Endodermal cell (in vitro differentiated cells): Measurements from ENCODE around the gene PROB1. TPM values are rescaled to one million over a fixed set of nuclear protein-coding genes. Genes with fewer than 3 reads are reported as not detected.
"Not testable (repeated sequence)": the region's sequence is repeated elsewhere in the genome, so short reads cannot be mapped to it uniquely, and the experiment has no call there.

Source experiments
- DNase-seq: peaks from one replicate; pipeline ENCODE4 v3.0.0-alpha.2; 2017
- H3K27ac ChIP-seq: 2 replicates; pipeline ENCODE4 v1.5.1; 2013; ENCODE audit warnings: mild to moderate bottlenecking, low read depth, low read length, moderate library complexity
- H3K27me3 ChIP-seq: 2 replicates; pipeline ENCODE4 v1.6.1; 2013; ENCODE audit warnings: mild to moderate bottlenecking, low read length, moderate library complexity; ENCODE audit not compliant: insufficient read depth, control insufficient read depth, poor library complexity, severe bottlenecking
- H3K36me3 ChIP-seq: 2 replicates; pipeline ENCODE4 v1.7.0; 2013; ENCODE audit warnings: mild to moderate bottlenecking, low read length, moderate library complexity; ENCODE audit not compliant: control insufficient read depth, insufficient read depth
- H3K4me1 ChIP-seq: one replicate; pipeline ENCODE4 v1.7.0; 2013; ENCODE audit warnings: low read length; ENCODE audit not compliant: control insufficient read depth, insufficient read depth
- H3K4me3 ChIP-seq: 2 replicates; pipeline ENCODE4 v1.5.1; 2013; ENCODE audit warnings: mild to moderate bottlenecking, low read length, moderate library complexity
- H3K9ac ChIP-seq: 2 replicates; pipeline ENCODE4 v1.6.1; 2013; ENCODE audit warnings: mild to moderate bottlenecking, low read length, moderate library complexity; ENCODE audit not compliant: poor library complexity, severe bottlenecking; ENCODE audit errors: extremely low read depth
- H3K9me3 ChIP-seq: 2 replicates; pipeline ENCODE4 v1.6.1; 2013; ENCODE audit warnings: mild to moderate bottlenecking, low read length, moderate library complexity; ENCODE audit not compliant: control insufficient read depth
- H3K27ac Mint-ChIP-seq: 2 replicates; pipeline ENCODE4 v1.8.0; 2020; ENCODE audit warnings: mixed read lengths
- H3K27me3 Mint-ChIP-seq: 2 replicates; pipeline ENCODE4 v1.8.0; 2021; ENCODE audit warnings: mild to moderate bottlenecking, mixed read lengths; ENCODE audit not compliant: insufficient read depth
- H3K36me3 Mint-ChIP-seq: 2 replicates; pipeline ENCODE4 v1.8.0; 2020; ENCODE audit warnings: low read depth, mixed read lengths
- H3K4me1 Mint-ChIP-seq: 2 replicates; pipeline ENCODE4 v1.8.0; 2020; ENCODE audit warnings: mixed read lengths
- H3K4me3 Mint-ChIP-seq: 2 replicates; pipeline ENCODE4 v1.8.0; 2020; ENCODE audit warnings: mild to moderate bottlenecking, moderate library complexity, mixed read lengths
- H3K9me3 Mint-ChIP-seq: 2 replicates; pipeline ENCODE4 v1.8.0; 2020; ENCODE audit warnings: mild to moderate bottlenecking, mixed read lengths
- CTCF ChIP-seq: fragments of 200-600 bp; sonication (generic); conservative IDR thresholded peaks from 2 replicates; pipeline ENCODE4 v1.5.0; 2021; ENCODE audit warnings: antibody characterized with exemption, mild to moderate bottlenecking
- WGBS, 2 experiments: methylation state at CpG; one replicate each; pipeline versions ENCODE4 v1.1.5 to v1.1.7; 2013; ENCODE audit warnings: missing lambda C conversion rate in 2 of 2, mixed read lengths in 1 of 2; ENCODE audit not compliant: insufficient coverage in 1 of 2, insufficient read length in 1 of 2; 5-methylcytosine and 5-hydroxymethylcytosine counted together
- total RNA-seq, 2 donors: library from RNA; stranded (reverse); fragmentation: NEBNext Ultra II Directional in 1 of 2; extraction: Animal tissue kit (Norgen Biotek cat#: 25700) in 1 of 2; gene quantifications; 2 replicates in 1 of 2; 3 replicates in 1 of 2; pipeline ENCODE4 v1.2.1, GENCODE V29; 2021

Gene PROB1
- total RNA-seq, 2 donors from 2014 or later = 4.8 to 6.6 TPM

GRCh38 chr5:139361835-139362429, 33.0 kb downstream of the PROB1 start:
- H3K27ac Mint-ChIP-seq = no peak overlapping the region
- no peak overlapping the region for H3K4me3 Mint-ChIP-seq
- no peaks in the 10 kb centered on the region for H3K9me3 Mint-ChIP-seq
- Histone ChIP-seq H3K9me3 (no peaks in the 10 kb centered on the region), H3K9ac (no peak overlapping the region), H3K27ac (no peak overlapping the region), H3K4me1 (no peaks in the 10 kb centered on the region), H3K4me3 (no peak overlapping the region), H3K27me3 (no peaks in the 10 kb centered on the region), H3K36me3 (peaks cover 54% of the 10 kb centered on the region)
- DNase-seq = no peak
- H3K4me1 Mint-ChIP-seq = no peaks in the 10 kb centered on the region
- 80 to 92% methylated on average over 1 to 6 of the region's 6 CpGs for WGBS, 2 experiments
- TF ChIP-seq CTCF = no peak
- H3K27me3 Mint-ChIP-seq = no peaks in the 10 kb centered on the region
- peaks cover 61% of the 10 kb centered on the region for H3K36me3 Mint-ChIP-seq

- 94 to 96% methylated on average over 4 of the region's 4 CpGs for WGBS, 2 experiments
- TF ChIP-seq CTCF = no peak
- peaks cover 38% of the 10 kb centered on the region for H3K36me3 ChIP-seq
- Mint-ChIP-seq H3K36me3 (peaks cover 49% of the 10 kb centered on the region), H3K9me3 (no peaks in the 10 kb centered on the region), H3K4me3 (no peak overlapping the region), H3K27me3 (no peaks in the 10 kb centered on the region), H3K4me1 (no peaks in the 10 kb centered on the region), H3K27ac (peak overlapping the region; percentile 70)
- no peaks in the 10 kb centered on the region for H3K9me3 ChIP-seq
- no peak for DNase-seq
- H3K4me1 ChIP-seq = no peaks in the 10 kb centered on the region
- no peak overlapping the region for H3K27ac ChIP-seq
- H3K4me3 ChIP-seq = no peak overlapping the region
- no peak overlapping the region for H3K9ac ChIP-seq
- no peaks in the 10 kb centered on the region for H3K27me3 ChIP-seq
These were observed 34.5 kb downstream of the PROB1 start for GRCh38 chr5:139360384-139360783.

- no peak overlapping the region for H3K27ac Mint-ChIP-seq
These were observed 36.8 kb downstream of the PROB1 start for GRCh38 chr5:139358064-139358463.

GRCh38 chr5:139355900-139356299, 39.0 kb downstream of the PROB1 start:
- not testable (repeated sequence) for H3K4me3 Mint-ChIP-seq, H3K4me1 ChIP-seq, H3K9ac ChIP-seq, H3K27ac ChIP-seq, H3K27me3 Mint-ChIP-seq, H3K27me3 ChIP-seq, H3K4me1 Mint-ChIP-seq, H3K9me3 Mint-ChIP-seq, H3K27ac Mint-ChIP-seq, H3K4me3 ChIP-seq, DNase-seq
- peaks cover 48% of the 10 kb centered on the region for H3K36me3 ChIP-seq
- peaks cover 16% of the 10 kb centered on the region for H3K9me3 ChIP-seq
- H3K36me3 Mint-ChIP-seq = peaks cover 43% of the 10 kb centered on the region
- WGBS, 2 experiments = 97 to 98% methylated on average over 7 to 8 of the region's 8 CpGs

More at GRCh38 chr5:139358064-139358463, 36.8 kb downstream of the PROB1 start:
- H3K9me3 Mint-ChIP-seq = no peaks in the 10 kb centered on the region
- peaks cover 46% of the 10 kb centered on the region for H3K36me3 Mint-ChIP-seq
- Histone ChIP-seq H3K9ac (no peak overlapping the region), H3K27me3 (no peaks in the 10 kb centered on the region), H3K4me3 (no peak overlapping the region), H3K27ac (no peak overlapping the region), H3K36me3 (peaks cover 35% of the 10 kb centered on the region), H3K4me1 (no peaks in the 10 kb centered on the region), H3K9me3 (peaks cover 15% of the 10 kb centered on the region)
- no peak for DNase-seq
- TF ChIP-seq CTCF = no peak
- no peak overlapping the region for H3K4me3 Mint-ChIP-seq
- no peaks in the 10 kb centered on the region for H3K27me3 Mint-ChIP-seq
- H3K4me1 Mint-ChIP-seq = no peaks in the 10 kb centered on the region
